Nephron progenitor cell (in vitro differentiated cells): ENCODE measurements around the gene OOSP2.

Source experiments
- DNase-seq: peaks from one replicate; pipeline ENCODE4 v3.0.0; 2021
- H3K27ac Mint-ChIP-seq: 2 replicates; pipeline ENCODE4 v1.8.0; 2021; ENCODE audit warnings: mild to moderate bottlenecking, moderate library complexity, mixed read lengths
- H3K27me3 Mint-ChIP-seq: 2 replicates; pipeline ENCODE4 v1.8.0; 2021; ENCODE audit warnings: mild to moderate bottlenecking, low read depth, mixed read lengths; ENCODE audit not compliant: poor library complexity
- H3K36me3 Mint-ChIP-seq: 2 replicates; pipeline ENCODE4 v1.8.0; 2021; ENCODE audit warnings: low read depth, mixed read lengths
- H3K4me1 Mint-ChIP-seq: 2 replicates; pipeline ENCODE4 v1.8.0; 2021; ENCODE audit warnings: mixed read lengths
- H3K4me3 Mint-ChIP-seq: 2 replicates; pipeline ENCODE4 v1.8.0; 2021; ENCODE audit warnings: mild to moderate bottlenecking, moderate library complexity, mixed read lengths
- H3K9me3 Mint-ChIP-seq: 2 replicates; pipeline ENCODE4 v1.8.0; 2021; ENCODE audit warnings: mild to moderate bottlenecking, moderate library complexity, mixed read lengths
- CTCF ChIP-seq: fragments of 200-600 bp; sonication (generic); IDR thresholded peaks from 2 replicates; pipeline ENCODE4 v1.5.0; 2021; ENCODE audit warnings: antibody characterized with exemption

OOSP2 gene

GRCh38 chr11:60040109-60040508, at the start of gene OOSP2:
Gene OOSP2, plus strand, starts transcription at chr11:60040409. Its CDS starts 51 bp downstream, at chr11:60040460.
- Mint-ChIP-seq H3K27me3 (peaks cover 4% of the 10 kb centered on the region), H3K4me1 (no peaks in the 10 kb centered on the region), H3K4me3 (no peak within 1 kb of the TSS), H3K9me3 (no peaks in the 10 kb centered on the region), H3K27ac (no peak within 1 kb of the TSS), H3K36me3 (no peaks in the 10 kb centered on the region)
- DNase-seq = no peak
- no peak for TF ChIP-seq CTCF

GRCh38 chr11:59990421-59990820, 49.8 kb upstream of the OOSP2 start:
- H3K4me3 Mint-ChIP-seq = no peak overlapping the region
- TF ChIP-seq CTCF = no peak
- H3K9me3 Mint-ChIP-seq = peaks cover 24% of the 10 kb centered on the region
- DNase-seq = no peak
- H3K36me3 Mint-ChIP-seq = no peaks in the 10 kb centered on the region
- no peaks in the 10 kb centered on the region for H3K27me3 Mint-ChIP-seq
- no peaks in the 10 kb centered on the region for H3K4me1 Mint-ChIP-seq
- no peak overlapping the region for H3K27ac Mint-ChIP-seq

- H3K36me3 Mint-ChIP-seq = no peaks in the 10 kb centered on the region
- no peak for DNase-seq
- H3K9me3 Mint-ChIP-seq = peaks cover 24% of the 10 kb centered on the region
- TF ChIP-seq CTCF = no peak
- no peak overlapping the region for H3K4me3 Mint-ChIP-seq
- H3K27me3 Mint-ChIP-seq = peaks cover 2% of the 10 kb centered on the region
- no peak overlapping the region for H3K27ac Mint-ChIP-seq
- H3K4me1 Mint-ChIP-seq = no peaks in the 10 kb centered on the region
Measured at GRCh38 chr11:59992425-59992824, 47.8 kb upstream of the OOSP2 start.

GRCh38 chr11:59997800-59998199, 42.4 kb upstream of the OOSP2 start:
- TF ChIP-seq CTCF = no peak
- H3K4me3 Mint-ChIP-seq = no peak overlapping the region
- H3K9me3 Mint-ChIP-seq = no peaks in the 10 kb centered on the region
- H3K27ac Mint-ChIP-seq = no peak overlapping the region
- H3K27me3 Mint-ChIP-seq = peaks cover 4% of the 10 kb centered on the region
- H3K36me3 Mint-ChIP-seq = no peaks in the 10 kb centered on the region
- DNase-seq = no peak
- peaks cover 13% of the 10 kb centered on the region for H3K4me1 Mint-ChIP-seq

GRCh38 chr11:59999691-60000090, 40.5 kb upstream of the OOSP2 start:
- peaks cover 13% of the 10 kb centered on the region for H3K4me1 Mint-ChIP-seq
- no peak for DNase-seq
- no peak for TF ChIP-seq CTCF
- no peaks in the 10 kb centered on the region for H3K36me3 Mint-ChIP-seq
- peak overlapping the region; percentile 33 for H3K27ac Mint-ChIP-seq
- no peaks in the 10 kb centered on the region for H3K9me3 Mint-ChIP-seq
- peaks cover 9% of the 10 kb centered on the region for H3K27me3 Mint-ChIP-seq
- no peak overlapping the region for H3K4me3 Mint-ChIP-seq

- Mint-ChIP-seq H3K4me1 (peaks cover 13% of the 10 kb centered on the region), H3K4me3 (no peak overlapping the region), H3K27me3 (peaks cover 6% of the 10 kb centered on the region), H3K27ac (no peak overlapping the region), H3K36me3 (no peaks in the 10 kb centered on the region), H3K9me3 (no peaks in the 10 kb centered on the region)
- no peak for DNase-seq
- no peak for TF ChIP-seq CTCF
Measured at GRCh38 chr11:60003729-60004128, 36.5 kb upstream of the OOSP2 start.
